AG20443 (cell line): ENCODE results near the gene OR5AC2.

Experiments
- DNase-seq: peaks from one replicate; pipeline ENCODE4 v3.0.0; 2012; ENCODE audit warnings: low spot score, mixed read lengths

The OR5AC2 gene

GRCh38 chr3:98086873-98087272 is at the start of gene OR5AC2:
Gene OR5AC2, plus strand, starts transcription at chr3:98087173. Its CDS starts 0 bp downstream, at chr3:98087173.
- DNase-seq = no peak

DNA sequence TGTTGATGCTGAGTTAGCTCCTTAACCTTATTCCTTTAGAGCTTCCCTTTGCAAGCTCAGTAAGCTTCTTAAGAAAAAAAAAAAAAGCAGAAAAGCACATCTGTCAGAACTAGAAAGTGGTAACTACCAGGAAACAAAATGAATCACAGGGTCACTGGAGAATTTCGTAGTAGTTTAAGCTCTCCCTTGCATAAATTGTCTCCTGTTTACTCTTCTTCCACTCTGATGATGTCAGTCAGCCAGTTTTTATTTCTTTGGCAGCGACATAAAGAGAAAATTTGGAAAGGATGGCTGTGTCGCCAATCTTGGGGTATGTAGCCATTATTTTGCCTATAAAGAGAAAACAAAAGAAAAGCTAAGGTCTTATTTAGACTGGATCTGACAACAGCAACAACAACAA is 48.7 kb upstream of the OR5AC2 start:
- DNase-seq = no peak

GRCh38 chr3:98038876-98039275 is 48.1 kb upstream of the OR5AC2 start:
- DNase-seq = no peak

DNA sequence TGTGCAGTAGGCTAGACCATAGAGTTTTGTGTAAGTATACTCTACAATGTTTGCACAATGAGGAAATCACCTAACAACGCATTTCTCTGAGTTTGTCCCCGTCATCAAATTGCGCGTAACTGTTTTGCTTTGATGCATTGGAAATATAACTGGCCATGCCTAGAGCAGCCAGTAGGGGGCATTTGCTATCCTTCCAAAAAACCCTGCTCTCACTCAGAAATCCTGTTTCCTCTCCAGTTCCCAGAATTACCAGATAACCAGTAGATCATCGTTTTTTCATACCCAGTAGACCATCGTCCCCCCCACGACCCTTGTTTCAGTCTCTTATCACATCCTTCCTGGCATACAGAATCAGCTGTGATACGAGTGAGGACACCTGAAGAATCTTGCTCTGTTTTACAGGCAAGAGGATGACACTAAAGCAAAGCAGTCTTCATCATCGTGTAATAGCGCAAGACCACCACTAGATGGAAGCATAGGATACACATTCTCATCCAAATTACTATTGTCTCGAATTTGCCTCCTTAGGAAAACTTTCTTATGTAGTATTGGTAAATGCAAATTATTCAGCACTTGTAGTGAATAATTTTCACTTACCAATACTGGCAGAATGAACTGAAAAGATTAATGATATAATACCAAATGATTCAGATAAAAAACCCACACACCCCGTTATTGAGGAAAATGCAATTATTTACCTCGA is 47.5 kb upstream of the OR5AC2 start:
- peak; percentile 70 for DNase-seq

GRCh38 chr3:98041350-98041749 is 45.6 kb upstream of the OR5AC2 start:
- no peak for DNase-seq

- DNase-seq = no peak
Observed at GRCh38 chr3:98048586-98048985, 38.4 kb upstream of the OR5AC2 start.

DNA sequence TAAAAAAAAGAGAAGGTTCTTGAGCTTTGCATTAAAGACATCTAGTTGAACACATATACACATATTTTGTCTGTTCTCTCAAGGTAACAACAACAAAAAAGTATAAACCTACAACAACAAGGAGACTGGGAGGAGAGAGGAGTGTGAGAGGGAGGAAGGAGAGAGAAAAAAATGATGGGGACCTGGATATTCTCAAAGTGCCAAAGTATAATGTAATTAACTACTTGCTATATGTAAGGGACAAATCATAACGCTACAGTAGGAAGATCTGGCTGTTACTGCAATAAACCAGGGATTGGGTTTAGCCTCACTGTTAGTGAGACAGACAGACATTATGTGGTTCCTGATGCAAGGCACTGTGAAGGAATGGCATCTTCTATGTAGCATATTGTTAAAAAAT is 37.7 kb upstream of the OR5AC2 start:
- DNase-seq = no peak

- no peak for DNase-seq
Observed at GRCh38 chr3:98056035-98056434, 30.9 kb upstream of the OR5AC2 start.

DNA sequence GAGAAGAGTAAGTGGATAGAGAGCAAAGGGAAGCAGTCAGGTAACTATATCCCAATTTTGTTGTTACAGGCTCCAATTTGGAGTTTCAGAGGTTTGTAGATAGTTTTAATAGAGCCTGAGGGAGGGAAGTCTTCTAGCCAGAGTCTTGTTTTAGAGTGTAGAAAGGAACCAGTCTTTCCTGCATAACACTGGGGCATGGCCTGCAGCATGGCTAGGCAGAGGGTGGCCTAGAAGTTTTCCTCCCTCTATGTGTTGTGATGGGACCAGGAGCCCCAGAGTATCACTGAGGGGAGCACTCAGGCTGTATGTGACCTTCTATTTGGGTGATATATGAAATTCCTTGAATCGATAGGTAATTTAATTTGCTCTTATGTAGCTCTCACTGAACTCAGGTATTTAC is 29.3 kb upstream of the OR5AC2 start:
- DNase-seq = no peak

DNA sequence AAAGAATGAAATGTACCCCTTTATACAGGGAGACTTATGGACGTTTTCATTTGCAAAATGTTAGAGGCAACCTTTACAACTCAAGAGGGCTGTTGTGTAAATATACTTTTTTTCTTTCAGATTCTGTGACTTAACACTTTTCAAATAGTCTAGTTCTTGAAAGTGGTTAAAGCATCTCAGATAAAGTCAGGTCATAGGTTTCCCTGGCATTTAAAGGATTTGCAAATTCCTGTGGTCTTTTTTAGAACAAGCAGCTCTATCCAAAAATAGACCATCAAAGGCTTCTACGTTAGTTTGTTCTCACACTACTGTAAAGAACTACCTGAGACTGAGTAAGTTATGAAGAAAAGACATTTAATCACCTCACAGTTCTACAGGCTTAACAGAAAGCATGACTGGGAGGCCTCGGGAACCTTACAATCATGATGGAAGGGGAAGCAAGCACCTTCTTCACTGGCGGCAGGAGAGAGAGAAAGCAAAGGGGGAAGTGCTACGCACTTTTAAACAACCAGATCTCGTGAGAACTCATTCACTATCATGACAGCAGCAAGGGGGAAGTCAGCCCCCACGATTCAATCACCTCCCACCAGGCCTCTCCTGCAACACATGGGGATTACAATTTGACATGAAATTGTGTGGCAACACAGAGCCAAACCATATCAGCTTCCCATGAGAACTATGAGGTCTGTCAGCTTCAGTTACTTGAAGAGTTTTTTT is 28.6 kb upstream of the OR5AC2 start:
- DNase-seq = no peak

- no peak for DNase-seq
Observed at GRCh38 chr3:98068824-98069223, 18.1 kb upstream of the OR5AC2 start.

DNA sequence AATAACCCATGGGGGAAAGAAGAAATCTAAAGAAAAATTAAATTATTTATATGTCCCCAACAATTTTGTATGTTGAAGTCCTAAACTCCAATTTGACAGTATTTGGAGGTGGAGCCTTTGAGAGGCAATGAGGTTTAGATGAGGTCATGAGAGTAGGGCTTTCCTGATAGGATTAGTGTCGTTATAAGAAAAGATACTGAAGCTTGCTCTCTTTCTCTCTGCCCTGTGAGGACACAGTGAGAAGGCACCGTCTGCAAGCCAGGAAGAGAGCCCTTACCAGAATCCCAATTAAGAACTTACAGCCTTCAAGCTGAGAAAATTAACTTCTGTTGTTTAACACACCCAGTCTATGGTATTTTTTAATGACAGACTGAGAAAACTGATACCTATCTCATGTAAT is 16.1 kb upstream of the OR5AC2 start:
- no peak for DNase-seq

DNA sequence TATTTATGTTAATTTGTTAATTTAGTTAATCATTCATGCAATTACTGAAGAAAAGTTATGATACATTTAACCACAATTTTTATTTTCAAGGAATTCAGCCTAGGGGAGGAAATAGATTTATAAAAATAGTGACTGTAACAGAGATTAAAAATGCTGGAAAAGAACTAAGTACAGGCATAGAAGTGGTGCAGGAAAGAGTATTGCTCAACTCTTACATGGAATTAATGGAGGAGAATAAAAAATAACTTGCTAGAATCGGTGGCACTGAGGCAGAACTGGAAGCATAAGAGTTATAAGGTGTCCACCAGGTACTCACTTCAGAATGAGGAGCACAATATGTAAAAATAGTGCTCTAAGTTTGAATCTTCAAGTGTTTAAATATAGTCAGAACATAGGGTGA is 13.5 kb upstream of the OR5AC2 start:
- no peak for DNase-seq

DNA sequence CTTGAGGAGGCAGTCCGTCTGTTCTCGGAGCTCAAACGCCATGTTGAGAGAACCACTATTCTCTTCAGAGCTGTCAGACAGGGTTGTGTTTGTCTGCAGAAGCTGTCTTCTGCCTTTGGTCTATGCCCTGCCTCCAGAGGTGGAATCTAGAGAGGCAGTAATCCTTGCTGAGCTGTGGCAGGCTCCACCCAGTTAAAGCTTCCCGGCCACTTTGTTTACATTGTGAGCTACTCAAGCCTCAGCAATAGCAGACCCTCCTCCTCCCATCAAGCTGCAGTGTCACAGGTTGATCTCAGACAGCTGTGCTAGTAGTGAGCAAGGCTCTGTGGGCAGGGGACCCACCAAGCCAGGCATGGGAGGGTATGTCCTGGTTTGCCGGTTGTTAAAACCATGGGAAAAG is 8.9 kb downstream of the OR5AC2 start:
- no peak for DNase-seq

- no peak for DNase-seq
Observed at GRCh38 chr3:98099848-98100247, 12.9 kb downstream of the OR5AC2 start.

GRCh38 chr3:98108162-98108561 is 21.2 kb downstream of the OR5AC2 start:
- DNase-seq = no peak

- DNase-seq = no peak
Observed at GRCh38 chr3:98109807-98110549, 23.0 kb downstream of the OR5AC2 start.

DNA sequence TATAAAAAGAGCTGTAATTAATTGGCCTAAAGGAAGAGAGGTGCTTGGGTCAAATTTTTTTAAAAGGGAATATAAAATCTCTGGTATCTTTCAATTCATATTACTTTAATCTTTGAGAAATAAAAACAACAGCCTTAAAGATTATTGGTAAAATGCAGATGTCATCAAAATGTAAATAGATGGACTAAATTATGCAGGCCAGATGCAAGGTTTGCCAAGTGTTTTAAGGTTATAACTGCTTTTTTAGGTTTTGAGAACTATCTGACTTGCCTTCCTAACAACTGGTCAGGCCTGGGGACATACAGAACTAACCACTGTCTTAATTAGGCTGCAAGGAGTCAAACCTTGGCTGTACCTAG is 23.6 kb downstream of the OR5AC2 start:
- DNase-seq = no peak

GRCh38 chr3:98114264-98114663 is 27.3 kb downstream of the OR5AC2 start:
- DNase-seq = no peak

DNA sequence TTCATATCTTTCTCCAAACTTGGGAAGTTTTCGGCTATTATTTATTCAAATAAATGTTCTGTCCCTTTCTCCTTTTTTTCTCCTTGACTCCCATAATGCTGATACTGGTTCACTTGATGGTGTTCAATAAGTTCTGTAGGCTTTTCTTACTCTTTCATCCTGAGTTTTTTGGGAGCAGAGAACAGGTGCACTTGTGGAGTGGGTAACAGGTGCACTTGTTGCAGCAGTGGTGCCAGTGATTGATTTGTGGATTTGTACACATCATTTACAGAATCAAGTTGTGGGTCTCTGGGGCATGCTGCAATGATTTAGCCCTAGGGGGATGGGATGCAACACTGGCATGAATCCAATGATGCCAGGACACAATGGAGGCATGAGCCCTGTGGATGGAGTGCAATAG is 28.7 kb downstream of the OR5AC2 start:
- DNase-seq = no peak

DNA sequence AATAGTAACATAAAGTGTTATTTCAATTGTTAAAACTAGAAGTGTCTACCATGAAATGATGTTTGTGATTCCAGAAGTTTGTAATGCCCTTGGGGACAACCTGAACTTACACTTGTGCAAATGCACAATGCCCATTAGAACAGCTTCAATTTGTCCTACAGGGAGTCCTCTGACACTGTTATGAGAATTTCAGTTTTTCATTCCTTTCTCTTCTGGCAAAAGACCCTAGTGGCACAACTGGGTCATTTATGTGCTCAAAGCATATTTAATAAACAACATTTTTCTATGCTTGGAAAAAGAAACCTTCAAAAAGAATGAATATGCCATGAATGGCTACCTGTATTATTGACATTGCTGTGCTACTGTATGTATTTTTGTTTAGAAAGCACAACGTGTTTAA is 43.4 kb downstream of the OR5AC2 start, which contains the start of gene OR5H1:
Gene OR5H1, plus strand, starts transcription at position 301 of the 400 bp plus-strand sequence. CDS start 1,977 bp downstream, outside the sequence.
- DNase-seq = no peak

DNA sequence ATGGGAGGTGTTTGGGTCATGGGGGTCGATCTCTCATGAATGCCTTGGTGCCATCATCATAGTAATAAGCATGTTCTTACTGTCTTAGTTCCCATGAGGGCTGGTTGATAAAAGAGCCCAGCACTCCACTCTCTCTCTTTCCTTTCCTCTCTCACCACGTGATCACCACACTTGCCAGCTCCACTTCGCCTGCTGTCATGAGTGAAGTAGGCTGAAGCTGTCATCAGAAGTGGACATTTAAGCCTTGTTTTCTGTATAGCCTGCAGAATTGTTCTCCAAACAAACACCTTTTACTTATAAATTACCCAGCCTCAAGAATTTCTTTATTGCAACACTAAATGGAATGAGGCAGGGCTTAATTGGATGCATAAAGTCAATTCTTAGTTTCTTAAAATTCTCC is 49.7 kb downstream of the OR5AC2 start:
- DNase-seq = no peak
